Hair follicular keratinocyte (primary cell): ENCODE data around the gene CTPS2. TPM values are rescaled to one million over a fixed set of nuclear protein-coding genes. Genes with fewer than 3 reads are reported as not detected.

Source experiments
- total RNA-seq: library from RNA; depleted of rRNA; stranded (reverse); fragments of >200 nt; gene quantifications from 2 replicates; pipeline ENCODE4 v1.2.3, GENCODE V29; 2015

Gene CTPS2
- 6.2 and 7.6 TPM in 2 replicates for total RNA-seq

GRCh38 chrX:16712548-16713155 lies at the start of gene CTPS2:
CTPS2 (minus strand) TSS chrX:16712669; CDS start chrX:16702902, 9,767 bp downstream.

GRCh38 chrX:16719334-16720084 lies 7.0 kb upstream of the CTPS2 start, which contains the start of gene SYAP1:
SYAP1 (plus strand) TSS chrX:16719612; CDS start chrX:16719725, 113 bp downstream.

GRCh38 chrX:16649858-16650257 lies 62.6 kb downstream of the CTPS2 start, which contains the start of gene S100G:
S100G (plus strand) TSS chrX:16650158; CDS start chrX:16651007, 849 bp downstream.

Other genes with a start within 250 kb of the CTPS2 start
- gene S100G, start 62.5 kb downstream of the CTPS2 start, total RNA-seq = not detected in 2 replicates
- gene SYAP1, start 6.9 kb upstream of the CTPS2 start, total RNA-seq = 13.9 and 19.3 TPM in 2 replicates
- gene TXLNG, start 73.8 kb upstream of the CTPS2 start, total RNA-seq = 11.6 and 13.7 TPM in 2 replicates
- gene RBBP7, start 157.7 kb upstream of the CTPS2 start, total RNA-seq = 79.3 and 100 TPM in 2 replicates
- gene REPS2, start 234.0 kb upstream of the CTPS2 start, total RNA-seq = 0.38 and 1.8 TPM in 2 replicates